ENCODE measurements around the gene CNIH3. TPM values are rescaled to one million over a fixed set of nuclear protein-coding genes. Genes with fewer than 3 reads are reported as not detected.

The CNIH3 gene
- total and polyA plus RNA-seq, 2 donors (not counting 3 experiments of a cell fraction or from before 2014, with no cell fraction given), result 1.3 to 2.5 TPM

DNA sequence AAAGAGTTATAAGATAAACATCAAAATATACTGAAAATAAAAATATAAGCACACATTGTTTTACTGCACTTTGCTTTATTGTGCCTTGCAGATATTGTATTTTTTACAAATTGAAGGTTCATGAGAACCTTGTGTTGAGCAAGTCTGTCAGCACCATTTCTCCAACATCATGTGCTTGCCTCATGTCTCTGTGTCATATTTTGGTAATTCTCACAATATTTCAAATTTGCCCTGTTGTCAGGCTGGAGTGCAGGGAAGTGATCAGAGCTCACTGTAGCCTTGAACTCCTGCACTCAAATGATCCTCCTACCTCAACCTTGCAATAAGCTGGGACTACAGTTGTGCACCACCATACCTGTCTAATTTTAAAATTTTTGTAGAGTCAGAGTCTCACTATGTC lies 21.3 kb upstream of the CNIH3 start:
- Histone ChIP-seq H3K9me1 (replicated peaks; ENCODE audit: control insufficient read depth, extremely low read depth, insufficient read depth, low read length) (no peaks in the 10 kb centered on the region), H3K36me3 (ENCODE audit: control insufficient read depth in 2 of 2, extremely low read depth in 1 of 2, insufficient read depth in 2 of 2, low read length in 2 of 2) (no peaks in the 10 kb centered on the region), H3K27ac (ENCODE audit: insufficient read depth, low read depth, low read length) (no peak overlapping the region), H3K4me1 (ENCODE audit: control insufficient read depth, extremely low read depth, insufficient read depth, low read length) (no peaks in the 10 kb centered on the region), H3K9me3 (replicated peaks; ENCODE audit: control insufficient read depth, insufficient read depth, low read length) (no peaks in the 10 kb centered on the region), H3K9ac (replicated peaks; ENCODE audit: extremely low read depth, insufficient read depth, low read length) (no peak overlapping the region), H3K4me2 (ENCODE audit: insufficient read depth, low read length) (no peak overlapping the region), H2AFZ (ENCODE audit: low read depth, low read length) (no peak overlapping the region), H4K20me1 (replicated peaks; ENCODE audit: control insufficient read depth, extremely low read depth, insufficient read depth, low read length) (no peaks in the 10 kb centered on the region), H3K79me2 (ENCODE audit: control insufficient read depth, insufficient read depth, low read length) (no peaks in the 10 kb centered on the region), H3K4me3 (replicated peaks in 1 of 3; ENCODE audit: insufficient read depth in 1 of 3, low read depth in 1 of 3, low read length in 3 of 3) (no peak overlapping the region), H3K27me3 (ENCODE audit: control insufficient read depth in 2 of 2, insufficient read depth in 2 of 2, low read length in 2 of 2) (no peaks in the 10 kb centered on the region)
- CTCF ChIA-PET, result interaction anchor here (1.5 kb wide), 1 partner anchor 50 kb away, joined by 4 read pairs; no protein-coding TSS in a partner anchor
- TF ChIP-seq, protein P1, sequence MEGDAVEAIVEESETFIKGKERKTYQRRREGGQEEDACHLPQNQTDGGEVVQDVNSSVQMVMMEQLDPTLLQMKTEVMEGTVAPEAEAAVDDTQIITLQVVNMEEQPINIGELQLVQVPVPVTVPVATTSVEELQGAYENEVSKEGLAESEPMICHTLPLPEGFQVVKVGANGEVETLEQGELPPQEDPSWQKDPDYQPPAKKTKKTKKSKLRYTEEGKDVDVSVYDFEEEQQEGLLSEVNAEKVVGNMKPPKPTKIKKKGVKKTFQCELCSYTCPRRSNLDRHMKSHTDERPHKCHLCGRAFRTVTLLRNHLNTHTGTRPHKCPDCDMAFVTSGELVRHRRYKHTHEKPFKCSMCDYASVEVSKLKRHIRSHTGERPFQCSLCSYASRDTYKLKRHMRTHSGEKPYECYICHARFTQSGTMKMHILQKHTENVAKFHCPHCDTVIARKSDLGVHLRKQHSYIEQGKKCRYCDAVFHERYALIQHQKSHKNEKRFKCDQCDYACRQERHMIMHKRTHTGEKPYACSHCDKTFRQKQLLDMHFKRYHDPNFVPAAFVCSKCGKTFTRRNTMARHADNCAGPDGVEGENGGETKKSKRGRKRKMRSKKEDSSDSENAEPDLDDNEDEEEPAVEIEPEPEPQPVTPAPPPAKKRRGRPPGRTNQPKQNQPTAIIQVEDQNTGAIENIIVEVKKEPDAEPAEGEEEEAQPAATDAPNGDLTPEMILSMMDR (IDR thresholded peaks at IDR 0.05; ENCODE audit: extremely low read depth in 1 of 2, insufficient read depth in 1 of 2, low read depth in 1 of 2, low read length in 2 of 2), result no peak
- TF ChIP-seq, protein P2, sequence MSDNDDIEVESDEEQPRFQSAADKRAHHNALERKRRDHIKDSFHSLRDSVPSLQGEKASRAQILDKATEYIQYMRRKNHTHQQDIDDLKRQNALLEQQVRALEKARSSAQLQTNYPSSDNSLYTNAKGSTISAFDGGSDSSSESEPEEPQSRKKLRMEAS (IDR thresholded peaks at IDR 0.05; ENCODE audit: insufficient read depth, insufficient read length), result no peak
- TF ChIP-seq POLR2A (IDR thresholded peaks at IDR 0.05; ENCODE audit: low read depth, low read length) (no peak), GATA2 (IDR thresholded peaks at IDR 0.05; ENCODE audit: insufficient read depth, insufficient read length, low read depth, low read length) (no peak), EZH2 (IDR thresholded peaks at IDR 0.05; ENCODE audit: borderline replicate concordance, low read depth, low read length, severe bottlenecking) (no peak), FOS (IDR thresholded peaks at IDR 0.05; ENCODE audit: borderline replicate concordance, insufficient read depth, low read length) (no peak), JUN (IDR thresholded peaks at IDR 0.05; ENCODE audit: borderline replicate concordance, insufficient read depth, insufficient read length, low read depth) (no peak), POLR2AphosphoS5 (IDR thresholded peaks at IDR 0.05; ENCODE audit: insufficient read depth, low read depth, low read length) (no peak)
- intact Hi-C loops (cut with micrococcal nuclease), result no loop called here
- DNase-seq (ENCODE audit: low read depth, low spot score) (no peak), FAIRE-seq (no peak)
- dilution Hi-C loops (cut with MboI; ENCODE audit: extremely low pct_ligation_motif_present, low sequenced_read_pairs), result no loop called here
- POLR2A ChIA-PET, result no interaction called here
- no TSS peak for BruUV-seq (replicated peaks)

Data from endothelial cell of umbilical vein (primary cell).